HG03520 (cell line): Measurements from ENCODE around the gene LMO7.
A peak's percentile ranks its signal among the peaks of the same experiment; 100 is the strongest.
"Not testable (repeated sequence)": the region's sequence is repeated elsewhere in the genome, so short reads cannot be mapped to it uniquely, and the experiment has no call there.

Source experiments
- ATAC-seq: cut with Tn5 transposase; IDR thresholded peaks from one replicate; pipeline ENCODE4 v1.9.1; 2021; ENCODE audit warnings: mild to moderate bottlenecking, moderate library complexity; ENCODE audit not compliant: unreplicated experiment

LMO7 gene

GRCh38 chr13:75647126-75647784 lies 11.1 kb downstream of the LMO7 start:
- peak; percentile 80 for ATAC-seq

DNA sequence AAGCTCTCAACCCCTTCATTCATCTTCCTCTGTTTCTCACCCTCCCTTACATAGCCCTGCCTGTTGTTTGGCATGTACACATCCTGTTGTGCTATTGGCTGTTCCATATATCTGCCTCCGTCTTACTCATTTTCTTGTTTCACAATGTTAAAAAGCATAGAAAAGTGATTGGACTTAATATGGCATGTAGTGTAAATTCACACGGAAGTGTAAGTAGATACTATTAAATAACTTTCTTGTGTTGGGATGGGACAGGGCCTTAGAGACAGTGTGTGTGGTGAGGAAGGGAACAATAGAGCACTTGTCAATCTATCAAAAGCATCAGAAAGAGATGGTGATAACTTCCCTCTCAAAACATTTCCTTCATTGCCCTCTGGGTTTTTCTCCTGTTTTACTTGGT lies 12.3 kb downstream of the LMO7 start:
- ATAC-seq, result no peak

DNA sequence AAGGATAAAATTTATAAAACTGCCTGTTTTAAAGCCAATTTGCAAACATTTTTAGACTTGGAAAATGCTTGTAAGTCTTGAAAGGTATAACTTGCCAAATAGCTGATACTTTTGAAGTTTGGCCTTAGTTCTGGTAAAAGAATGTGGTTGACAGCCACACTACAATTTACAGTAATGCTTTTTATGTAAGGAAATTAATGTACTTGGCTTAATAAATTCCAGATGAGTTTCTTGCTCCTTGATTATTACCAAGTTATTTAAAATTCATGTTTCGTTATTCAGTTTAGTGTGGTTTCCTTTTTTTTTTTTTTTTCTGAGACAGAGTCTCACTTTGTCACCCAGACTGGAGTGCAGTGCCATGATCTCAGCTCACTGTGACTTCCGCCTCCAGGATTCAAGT lies 14.9 kb downstream of the LMO7 start:
- no peak for ATAC-seq

GRCh38 chr13:75652726-75653125 lies 16.6 kb downstream of the LMO7 start:
- no peak for ATAC-seq

- no peak for ATAC-seq
Measured at GRCh38 chr13:75656425-75656989, 20.4 kb downstream of the LMO7 start.

DNA sequence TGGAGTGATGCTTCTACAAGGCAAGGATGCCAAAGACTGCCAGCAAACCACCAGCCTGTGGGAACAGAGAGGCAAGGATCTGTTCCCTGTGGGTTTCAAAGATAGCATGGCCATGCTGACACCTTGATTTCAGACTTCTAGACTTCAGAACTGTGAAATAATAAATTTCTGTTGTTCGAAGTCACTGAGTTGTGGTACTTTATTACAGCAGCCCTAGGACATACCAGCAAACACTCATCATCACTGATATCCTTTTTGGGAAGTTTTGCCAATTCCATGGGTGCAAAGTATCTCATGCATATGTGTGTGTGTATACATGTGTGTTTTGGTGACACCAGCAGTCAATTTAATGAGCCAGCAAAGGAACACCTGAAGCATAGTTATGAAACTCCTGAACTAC lies 21.0 kb downstream of the LMO7 start:
- no peak for ATAC-seq

GRCh38 chr13:75660694-75661093 lies 24.6 kb downstream of the LMO7 start:
- ATAC-seq, result peak; percentile 47

DNA sequence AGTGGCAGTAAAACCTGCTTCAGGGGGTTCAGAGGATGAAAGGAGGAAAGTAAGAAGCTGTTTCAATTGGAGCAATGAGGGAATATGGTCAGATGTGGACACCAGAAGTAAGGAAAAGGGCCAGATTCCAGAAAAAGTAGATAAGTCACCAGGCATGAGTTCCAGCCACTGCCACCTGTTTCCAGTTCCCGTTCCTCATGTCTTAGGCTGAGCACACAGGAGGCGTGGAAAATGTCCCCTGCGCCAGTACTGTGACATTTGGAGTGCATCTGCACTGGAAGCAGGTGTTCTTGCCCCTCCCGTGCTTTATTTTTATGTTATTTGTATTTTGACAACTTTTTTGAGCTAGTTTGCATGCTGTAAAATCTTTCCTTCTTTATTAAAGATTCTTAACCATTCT lies 25.3 kb downstream of the LMO7 start:
- ATAC-seq, result no peak

DNA sequence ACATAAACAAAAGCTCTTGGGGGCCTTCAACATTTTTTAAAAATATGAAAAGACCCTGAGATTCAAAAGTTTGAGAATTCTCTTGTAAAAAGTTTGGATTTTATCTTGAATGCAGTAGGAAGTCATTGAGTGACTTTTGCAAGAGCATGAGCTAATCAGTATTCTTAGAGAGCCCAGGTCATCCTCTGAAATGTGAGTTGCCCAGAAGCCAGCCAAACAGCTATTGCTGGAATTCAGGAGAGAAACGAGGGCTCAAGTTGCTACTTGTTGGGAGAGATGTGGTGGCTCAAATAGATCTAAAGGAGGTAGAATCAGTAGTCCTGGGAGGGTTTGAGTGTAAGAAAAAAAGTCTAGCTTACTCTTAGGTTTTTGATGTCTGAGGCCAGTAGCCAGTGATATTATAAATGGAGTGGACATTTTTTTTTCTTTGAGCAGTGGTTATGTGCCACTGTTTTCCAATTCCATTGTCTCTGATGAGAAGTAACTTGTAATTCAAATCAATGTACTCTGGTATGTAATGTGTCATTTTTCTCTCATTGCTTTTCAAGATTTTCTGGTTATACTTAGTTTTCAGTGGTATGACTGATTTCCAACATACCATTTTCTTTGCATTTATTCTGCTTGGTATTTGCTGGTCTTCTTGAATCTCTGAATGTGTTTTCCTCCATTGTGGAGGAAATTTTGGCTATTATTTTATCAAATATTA lies 30.7 kb downstream of the LMO7 start:
- ATAC-seq, result no peak

GRCh38 chr13:75669706-75670105 lies 33.6 kb downstream of the LMO7 start:
- ATAC-seq, result no peak

DNA sequence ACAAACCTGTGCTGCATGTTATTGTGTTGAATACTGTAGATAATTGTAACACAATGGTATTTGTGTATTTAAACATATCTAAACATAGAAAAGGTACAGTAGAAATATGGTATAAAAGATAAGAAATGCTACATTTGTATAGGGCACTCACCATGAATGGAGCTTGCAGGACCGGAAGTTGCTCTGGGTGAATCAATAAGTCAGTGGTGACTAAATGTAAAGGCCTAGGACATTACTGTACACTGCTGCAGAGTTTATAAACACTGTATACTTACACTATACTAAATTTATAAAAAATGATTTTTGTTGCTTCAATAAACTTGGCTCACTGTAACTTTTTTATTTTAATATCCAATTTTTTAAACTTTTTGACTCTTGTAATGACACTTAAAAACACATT lies 34.4 kb downstream of the LMO7 start:
- ATAC-seq, result no peak

GRCh38 chr13:75675421-75675820 lies 39.3 kb downstream of the LMO7 start:
- no peak for ATAC-seq

DNA sequence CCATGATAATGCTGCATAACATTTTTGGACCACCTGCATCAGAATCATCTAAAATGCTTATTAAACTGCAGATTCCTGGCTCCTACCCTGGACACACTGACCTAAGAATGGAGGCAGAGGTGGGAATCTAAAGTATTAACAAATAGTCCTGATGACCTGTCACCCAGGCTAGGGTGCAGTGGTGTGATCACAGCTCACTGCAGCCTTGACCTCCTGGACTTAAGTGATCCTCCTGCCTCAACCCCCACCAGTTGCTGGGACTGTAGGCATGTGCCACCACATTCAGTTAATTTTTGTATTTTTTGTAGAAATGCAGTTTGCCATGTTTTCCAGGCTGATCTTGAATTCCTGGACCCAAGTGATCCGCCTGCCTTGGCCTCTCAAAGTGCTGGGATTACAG lies 43.3 kb downstream of the LMO7 start:
- no peak for ATAC-seq

DNA sequence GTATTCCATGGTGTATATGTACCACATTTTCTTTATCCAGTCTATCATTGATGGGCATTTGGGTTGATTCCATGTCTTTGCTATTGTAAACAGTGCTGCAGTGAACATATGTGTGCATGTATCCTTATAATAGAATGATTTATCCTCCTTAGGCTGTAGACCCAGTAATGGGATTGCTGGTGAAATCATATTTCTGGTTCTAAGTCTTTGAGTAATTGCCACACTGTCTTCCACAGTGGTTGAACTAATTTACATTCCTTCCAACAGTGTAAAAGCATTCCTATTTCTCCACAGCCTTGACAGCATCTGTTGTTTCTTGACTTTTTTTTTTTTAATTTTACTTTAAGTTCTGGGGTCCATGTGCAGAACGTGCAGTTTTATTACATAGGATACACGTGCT lies 44.1 kb downstream of the LMO7 start:
- ATAC-seq, result not testable (repeated sequence)

- ATAC-seq, result no peak
Measured at GRCh38 chr13:75682326-75682725, 46.2 kb downstream of the LMO7 start.

DNA sequence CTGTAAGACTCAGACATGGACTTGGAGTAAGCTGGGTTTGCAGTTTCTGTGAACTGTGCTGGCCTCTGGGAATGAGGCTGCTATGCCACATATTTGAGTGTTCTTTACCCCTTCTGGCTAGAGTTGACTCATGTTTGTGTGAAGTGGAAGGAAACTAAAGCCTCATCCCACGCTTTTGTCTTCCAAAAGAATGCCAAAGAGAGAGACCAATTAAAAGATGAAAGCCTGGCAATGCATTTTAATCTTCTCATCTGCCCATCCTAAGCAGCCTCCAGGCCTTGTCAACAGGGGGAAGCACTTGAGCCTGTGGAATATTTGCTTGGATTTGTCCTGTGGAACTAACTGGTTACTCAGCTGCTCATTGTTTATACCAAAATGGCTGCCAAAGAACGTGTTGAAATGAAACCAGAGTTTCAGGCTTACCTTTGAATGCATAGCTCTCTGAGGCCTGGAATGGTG lies 49.1 kb downstream of the LMO7 start:
- ATAC-seq, result no peak

GRCh38 chr13:75687150-75687763 lies 51.1 kb downstream of the LMO7 start:
- no peak for ATAC-seq

DNA sequence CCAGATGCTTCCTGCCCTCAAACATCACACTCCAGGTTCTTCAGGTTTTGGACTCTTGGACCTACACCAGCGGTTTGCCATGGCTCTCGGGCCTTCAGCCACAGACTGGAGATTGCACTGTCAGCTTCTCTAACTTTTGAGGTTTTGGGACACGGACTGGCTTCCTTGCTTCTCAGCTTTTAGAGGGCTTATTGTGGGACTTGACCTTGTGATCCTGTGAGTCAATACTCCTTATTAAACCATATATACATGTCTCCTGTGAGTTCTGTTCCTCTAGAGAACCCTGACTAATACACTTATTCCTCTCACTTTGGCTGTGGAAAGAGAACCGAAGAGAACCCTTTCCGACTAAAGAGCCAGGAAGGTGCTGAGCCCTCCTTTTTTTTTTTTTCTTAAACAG lies 53.6 kb downstream of the LMO7 start:
- ATAC-seq, result no peak

- no peak for ATAC-seq
Measured at GRCh38 chr13:75690607-75691006, 54.5 kb downstream of the LMO7 start.

GRCh38 chr13:75691183-75691582 lies 55.1 kb downstream of the LMO7 start:
- ATAC-seq, result no peak

DNA sequence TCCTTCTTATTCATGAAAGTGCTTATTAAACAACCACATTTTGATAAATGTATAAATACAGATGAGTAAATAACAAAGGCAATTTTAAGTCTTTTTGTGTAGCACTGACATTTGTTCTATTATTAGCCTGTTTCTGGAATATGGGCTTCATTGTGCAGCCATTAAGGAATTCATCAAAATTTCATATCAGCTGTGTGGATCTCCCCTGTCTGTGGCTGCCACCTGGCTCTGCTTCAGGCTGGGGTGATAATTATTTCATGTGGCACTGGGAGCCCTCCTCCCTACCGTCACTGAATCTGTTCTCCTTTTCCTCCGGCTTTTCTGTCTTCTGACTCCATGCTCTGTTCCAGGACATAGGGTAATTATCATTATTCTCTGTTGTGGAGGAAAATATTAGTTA lies 57.1 kb downstream of the LMO7 start:
- ATAC-seq, result no peak

GRCh38 chr13:75694722-75695121 lies 58.6 kb downstream of the LMO7 start:
- no peak for ATAC-seq
